Measurements from ENCODE around the gene ESRRB.

ESRRB gene

GRCh38 chr14:76352639-76353281 lies 23.2 kb upstream of the ESRRB start:
- peak in 1 of 2 experiments; percentile 40 for DNase-seq (ENCODE audit: low read depth in 2 of 2)

DNA sequence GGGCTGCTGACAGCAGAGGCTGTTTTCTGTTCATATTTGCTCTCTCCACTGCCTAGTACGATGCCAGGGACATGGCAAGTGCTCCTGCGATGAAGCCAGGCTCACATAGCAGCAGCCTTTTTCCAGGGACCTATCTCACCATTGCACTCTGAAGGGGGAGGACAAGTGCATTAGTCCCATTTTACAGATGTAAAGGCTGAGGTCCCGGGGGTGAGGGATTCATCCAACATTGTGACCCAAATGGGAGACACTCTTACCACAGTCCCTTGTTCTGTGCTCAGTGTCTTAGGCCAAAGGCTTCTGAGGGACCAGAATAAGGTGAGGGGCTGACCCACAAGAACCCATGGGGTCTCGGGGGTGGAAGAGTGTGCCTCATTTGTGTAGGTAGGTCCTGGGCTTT lies 21.6 kb upstream of the ESRRB start:
- DNase-seq (ENCODE audit: low read depth in 2 of 2), result no peak

DNA sequence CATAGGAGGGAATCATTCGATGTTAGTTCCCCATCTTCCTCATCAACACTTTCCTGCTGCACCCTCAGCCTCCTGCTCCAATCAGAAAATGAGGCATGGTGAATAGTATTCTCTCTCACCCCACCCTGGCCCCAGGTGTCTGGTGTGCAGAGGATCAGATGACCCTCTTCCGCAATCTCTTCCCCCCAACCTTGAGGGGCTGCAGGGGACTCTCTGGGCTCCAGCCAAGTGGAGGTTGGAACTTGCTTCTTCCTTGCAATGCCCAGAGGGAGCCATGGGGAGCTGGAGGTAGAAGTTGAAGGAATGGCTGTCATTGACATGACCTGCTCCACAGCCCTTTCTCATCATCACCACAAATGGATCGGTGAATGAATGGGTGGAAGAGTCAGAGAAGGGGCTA lies 20.2 kb upstream of the ESRRB start:
- DNase-seq (ENCODE audit: low read depth in 2 of 2), result no peak

DNA sequence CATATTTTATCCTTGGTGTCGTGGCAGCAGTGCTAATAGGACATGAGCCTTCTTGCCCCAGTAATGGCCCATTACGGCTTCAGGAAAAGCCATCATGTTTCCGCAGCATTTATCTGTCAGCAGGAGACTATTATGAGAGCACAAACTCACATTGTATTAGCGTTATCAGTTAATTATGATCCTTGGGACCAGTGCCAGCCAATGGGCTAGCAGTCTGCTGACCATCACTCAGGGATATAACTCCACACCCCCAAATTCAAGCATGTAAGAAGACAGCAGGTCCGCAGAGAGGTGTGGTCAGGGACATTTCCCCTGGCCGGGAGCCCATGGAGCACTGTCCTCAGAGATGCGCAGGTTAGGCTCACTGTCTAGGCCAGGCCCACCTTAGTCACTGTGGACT lies 4.9 kb upstream of the ESRRB start:
- DNase-seq (ENCODE audit: low read depth in 2 of 2), result no peak

- no peak for DNase-seq (ENCODE audit: low read depth in 2 of 2)
Measured at GRCh38 chr14:76373456-76373855, 2.5 kb upstream of the ESRRB start.

- DNase-seq (ENCODE audit: low read depth in 2 of 2), result no peak
Measured at GRCh38 chr14:76375484-76375883, 453 bp upstream of the ESRRB start.

DNA sequence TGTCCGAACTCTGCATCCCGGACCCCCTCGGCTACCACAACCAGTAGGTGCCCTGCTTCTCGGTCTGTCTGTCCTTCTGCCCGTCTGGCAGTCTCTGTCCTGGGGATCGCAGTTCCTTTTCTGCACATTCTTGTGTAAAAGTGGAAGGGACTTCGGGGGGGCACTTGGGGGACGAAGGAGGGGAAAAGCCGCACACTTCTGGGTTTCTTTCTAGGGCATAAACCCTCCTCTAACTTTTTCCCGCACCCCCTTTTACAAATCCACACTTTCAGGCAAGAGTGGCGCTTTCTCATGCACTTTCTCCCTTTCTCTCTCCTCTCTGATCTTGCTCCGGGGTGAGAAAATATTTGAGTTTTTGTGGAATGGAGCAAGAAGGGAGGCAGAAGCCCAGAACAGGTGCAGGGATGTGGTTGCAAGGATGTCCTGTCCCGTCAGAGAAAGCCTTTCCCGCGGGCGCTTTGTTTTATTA lies 506 bp downstream of the ESRRB start:
- no peak for DNase-seq (ENCODE audit: low read depth in 2 of 2)

- DNase-seq (ENCODE audit: low read depth in 2 of 2), result no peak
Measured at GRCh38 chr14:76376878-76377734, 1.2 kb downstream of the ESRRB start.

DNA sequence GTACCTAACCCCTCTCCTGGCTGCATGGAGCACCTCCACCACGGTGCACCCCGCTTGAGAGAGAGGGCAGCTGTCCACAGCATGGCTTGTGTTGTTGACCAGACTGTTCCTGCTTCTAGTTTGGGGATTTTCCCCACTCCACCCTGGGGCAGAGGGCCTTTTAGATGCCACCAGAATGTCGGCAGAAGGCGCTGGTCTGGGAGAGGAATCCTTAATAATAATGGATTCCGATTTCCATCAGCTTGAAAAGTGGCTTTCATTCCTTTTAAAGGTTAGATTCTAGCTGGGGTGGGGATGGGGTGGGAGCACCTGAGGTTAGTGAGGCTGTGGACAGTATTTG lies 1.8 kb downstream of the ESRRB start:
- DNase-seq (ENCODE audit: low read depth in 2 of 2), result no peak

DNA sequence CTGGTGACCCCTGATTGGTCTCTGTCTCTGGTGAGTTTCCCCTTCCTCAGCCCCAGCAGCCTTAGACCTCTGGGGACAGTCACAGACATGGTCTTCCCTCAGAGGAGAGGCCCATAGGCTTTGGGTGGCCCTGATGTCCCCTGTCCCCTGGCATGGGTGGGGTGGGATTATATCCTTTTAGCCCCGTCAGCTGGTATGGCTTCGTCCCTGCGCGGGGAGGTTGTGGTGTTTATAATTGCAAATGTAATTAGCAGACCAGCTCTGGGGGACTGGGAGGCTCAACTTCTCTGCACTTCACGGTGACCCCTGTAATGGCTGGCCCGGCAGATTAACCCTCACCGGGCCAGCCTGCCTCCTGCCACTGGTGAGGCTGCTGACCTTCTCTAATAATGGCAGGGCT lies 5.1 kb downstream of the ESRRB start:
- no peak for DNase-seq (ENCODE audit: low read depth in 2 of 2)

- no peak for DNase-seq (ENCODE audit: low read depth in 2 of 2)
Measured at GRCh38 chr14:76381817-76382494, 6.0 kb downstream of the ESRRB start.

GRCh38 chr14:76382495-76382832 lies 6.5 kb downstream of the ESRRB start:
- DNase-seq (ENCODE audit: low read depth in 2 of 2), result no peak

GRCh38 chr14:76385435-76385834 lies 9.5 kb downstream of the ESRRB start:
- DNase-seq (ENCODE audit: low read depth in 2 of 2), result no peak

- DNase-seq (ENCODE audit: low read depth in 2 of 2), result peak; percentile 24 to 64
Measured at GRCh38 chr14:76386944-76387782, 11.2 kb downstream of the ESRRB start.

GRCh38 chr14:76389841-76390240 lies 13.9 kb downstream of the ESRRB start:
- DNase-seq (ENCODE audit: low read depth in 2 of 2), result no peak

DNA sequence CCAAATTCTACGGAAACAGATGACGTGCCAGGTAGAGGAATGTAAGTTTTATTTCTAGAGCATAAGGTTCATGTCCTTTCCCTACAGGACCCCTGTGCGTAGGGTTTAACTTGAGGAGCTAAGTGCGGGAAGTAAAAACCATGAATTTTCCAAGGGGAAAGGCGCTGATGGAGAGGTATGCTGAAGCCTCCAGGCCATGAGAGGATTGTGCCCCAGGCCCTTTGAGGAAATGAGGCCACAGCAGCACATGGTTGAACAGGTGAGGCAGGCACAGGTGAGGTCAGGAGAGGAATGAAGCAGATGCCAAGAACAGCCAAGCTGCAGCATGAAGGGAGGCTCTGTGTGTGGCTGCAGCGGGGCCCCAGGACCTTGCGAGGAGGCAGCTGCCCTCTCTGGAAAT lies 14.7 kb downstream of the ESRRB start:
- DNase-seq (ENCODE audit: low read depth in 2 of 2), result no peak

DNA sequence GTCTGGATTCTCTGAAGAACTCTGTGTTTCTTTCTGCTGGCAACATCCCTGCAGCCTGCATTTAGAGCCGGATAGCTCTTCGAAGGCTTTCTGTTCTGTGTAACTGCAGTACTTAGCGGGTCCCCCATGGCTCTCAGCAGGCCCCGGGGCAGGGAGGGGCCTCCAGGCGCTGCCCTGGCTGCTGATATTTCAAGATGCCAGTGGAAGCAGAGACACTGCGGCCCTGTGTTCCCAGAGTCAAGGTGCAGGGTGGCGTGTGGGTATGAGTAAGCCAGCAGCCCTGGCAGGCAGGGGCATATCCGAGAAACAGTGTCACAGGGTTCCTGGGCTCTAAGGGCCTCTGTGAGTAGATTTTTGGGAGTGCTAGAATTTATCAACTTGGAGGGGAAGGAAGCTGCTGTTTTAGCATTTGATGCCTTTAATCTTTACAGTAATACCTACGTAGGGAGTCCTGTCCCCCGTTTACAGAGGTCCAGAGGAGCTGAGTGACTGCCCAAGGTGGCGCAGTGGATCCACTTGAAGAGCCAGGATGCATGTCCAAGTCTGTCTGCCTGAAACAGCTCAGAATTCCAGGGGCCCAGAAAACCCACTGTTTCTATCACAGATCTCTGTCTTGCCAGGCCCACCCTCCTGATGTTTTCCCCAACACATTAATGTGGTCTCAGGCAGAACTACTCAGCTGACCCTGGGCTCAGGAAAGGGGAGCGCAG lies 16.2 kb downstream of the ESRRB start:
- DNase-seq (ENCODE audit: low read depth in 2 of 2), result no peak

DNA sequence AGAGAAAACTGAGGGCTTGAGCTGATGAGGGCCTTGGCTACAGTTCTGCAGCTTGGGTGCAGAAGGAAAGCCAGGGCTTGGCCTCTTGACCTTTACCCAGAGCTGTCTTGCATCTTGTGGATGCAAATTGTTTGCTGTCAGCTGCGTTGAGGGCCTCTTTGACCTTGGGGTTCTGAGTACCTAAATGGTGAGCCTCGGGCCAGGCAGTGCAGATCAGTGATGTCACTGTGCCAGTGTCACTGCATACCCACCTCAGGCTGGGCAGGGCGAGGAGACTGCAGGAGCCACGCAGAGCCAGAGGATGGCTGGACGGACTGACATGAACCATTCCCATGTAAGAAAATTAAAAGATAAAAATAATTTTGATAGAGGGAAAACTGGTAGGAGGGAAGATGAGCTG lies 18.6 kb downstream of the ESRRB start:
- DNase-seq (ENCODE audit: low read depth in 2 of 2), result no peak

DNA sequence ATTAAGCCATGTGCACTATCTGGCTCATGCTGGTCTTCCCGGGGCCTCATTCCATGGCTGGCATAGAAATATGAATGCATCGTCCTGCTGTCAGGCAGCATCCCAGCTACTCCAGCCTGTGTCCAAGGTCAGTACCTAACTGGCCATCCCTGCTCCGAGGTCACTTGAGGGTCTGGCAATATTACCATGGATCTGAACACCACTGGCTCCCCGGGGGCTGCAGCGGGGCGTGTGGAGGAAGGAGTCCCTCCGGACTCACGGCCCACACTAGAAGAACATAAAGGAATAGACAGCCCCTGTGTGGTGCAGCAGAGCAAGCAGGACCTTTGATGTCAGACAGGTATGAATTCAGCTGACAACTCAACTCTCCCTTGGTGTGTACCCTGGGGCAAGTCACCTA lies 19.2 kb downstream of the ESRRB start:
- DNase-seq (ENCODE audit: low read depth in 2 of 2), result no peak

DNA sequence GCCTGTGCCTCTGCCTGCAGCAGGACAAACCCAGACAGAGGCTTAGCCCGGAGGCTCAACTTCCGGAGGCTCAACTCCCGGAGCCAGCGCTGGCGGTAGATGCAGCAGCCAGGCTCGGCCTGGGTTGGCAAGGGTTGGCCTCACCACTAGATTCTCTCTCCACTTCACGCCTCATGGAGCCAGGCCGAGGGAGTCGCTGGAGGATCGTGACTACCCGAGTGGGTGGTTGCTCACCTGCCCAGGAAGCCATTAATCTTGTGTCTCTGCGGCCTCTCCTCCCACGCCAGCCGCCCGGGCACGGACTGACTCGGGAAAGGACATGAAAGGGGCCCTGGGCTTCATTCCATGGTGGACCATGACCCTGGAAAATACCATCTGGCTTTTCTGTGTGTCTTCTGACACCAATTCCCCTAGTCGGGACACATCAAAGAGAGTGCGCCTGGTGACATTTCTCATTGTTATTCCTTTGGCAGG lies 20.8 kb downstream of the ESRRB start:
- DNase-seq (ENCODE audit: low read depth in 2 of 2), result no peak

DNA sequence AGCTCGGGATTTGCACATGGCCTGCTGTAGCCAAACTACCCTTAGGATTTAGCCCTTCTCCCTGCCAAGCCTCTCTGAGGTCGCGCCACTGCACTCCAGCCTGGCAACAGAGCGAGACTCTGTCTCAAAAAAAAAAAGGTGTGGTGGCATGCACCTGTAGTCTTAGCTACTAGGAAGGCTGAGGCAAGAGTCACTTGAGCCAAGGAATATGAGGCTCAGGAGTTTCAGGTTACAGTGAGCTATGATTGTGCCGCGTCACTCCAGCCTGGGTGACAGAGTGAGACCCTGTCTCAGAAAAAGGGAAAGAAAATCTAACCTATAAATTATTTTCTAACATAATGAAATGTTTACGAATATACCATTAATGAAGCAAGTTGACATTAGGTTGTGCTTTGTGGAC lies 29.7 kb downstream of the ESRRB start:
- DNase-seq (ENCODE audit: low read depth in 2 of 2), result no peak

Measured in stimulated activated CD4-positive, alpha-beta T cell treated with anti-CD3 and anti-CD28 coated beads, Interleukin-12 subunit alpha, Interleukin-12 subunit beta, amount 100 ng/mL, for 24 hours (primary cell).